HG02852 (cell line): ENCODE data around the gene ENPEP.
"Not testable (repeated sequence)": the region's sequence is repeated elsewhere in the genome, so short reads cannot be mapped to it uniquely, and the experiment has no call there.

Experiments
- ATAC-seq: cut with Tn5 transposase; IDR thresholded peaks from one replicate; pipeline ENCODE4 v1.9.1; 2021; ENCODE audit warnings: mild to moderate bottlenecking, moderate library complexity; ENCODE audit not compliant: unreplicated experiment

ENPEP gene

GRCh38 chr4:110515676-110516075 lies 39.7 kb downstream of the ENPEP start:
- ATAC-seq: no peak

GRCh38 chr4:110516106-110516922 lies 40.4 kb downstream of the ENPEP start:
- peak; percentile 92 for ATAC-seq

- no peak for ATAC-seq
Observed at GRCh38 chr4:110518889-110519490, 43.0 kb downstream of the ENPEP start.

GRCh38 chr4:110520886-110521285 lies 44.9 kb downstream of the ENPEP start:
- no peak for ATAC-seq

- ATAC-seq: no peak
Observed at GRCh38 chr4:110526589-110526988, 50.6 kb downstream of the ENPEP start.

- no peak for ATAC-seq
Observed at GRCh38 chr4:110527156-110527555, 51.2 kb downstream of the ENPEP start.

GRCh38 chr4:110532901-110533589 lies 57.1 kb downstream of the ENPEP start:
- ATAC-seq: no peak

GRCh38 chr4:110533590-110533910 lies 57.6 kb downstream of the ENPEP start:
- ATAC-seq: no peak

- ATAC-seq: no peak
Observed at GRCh38 chr4:110533940-110534339, 58.0 kb downstream of the ENPEP start.

GRCh38 chr4:110540581-110540980 lies 64.6 kb downstream of the ENPEP start:
- ATAC-seq: no peak

GRCh38 chr4:110540982-110541451 lies 65.1 kb downstream of the ENPEP start:
- ATAC-seq: no peak

- no peak for ATAC-seq
Observed at GRCh38 chr4:110543577-110543976, 67.6 kb downstream of the ENPEP start.

GRCh38 chr4:110544594-110544993 lies 68.6 kb downstream of the ENPEP start:
- ATAC-seq: no peak

- no peak for ATAC-seq
Observed at GRCh38 chr4:110550260-110550659, 74.3 kb downstream of the ENPEP start.

- no peak for ATAC-seq
Observed at GRCh38 chr4:110553197-110553596, 77.2 kb downstream of the ENPEP start.

GRCh38 chr4:110567214-110567613 lies 91.3 kb downstream of the ENPEP start:
- ATAC-seq: no peak

- not testable (repeated sequence) for ATAC-seq
Observed at GRCh38 chr4:110576696-110577095, 100.7 kb downstream of the ENPEP start.

- no peak for ATAC-seq
Observed at GRCh38 chr4:110586131-110586850, 110.3 kb downstream of the ENPEP start.

- no peak for ATAC-seq
Observed at GRCh38 chr4:110587666-110588285, 111.8 kb downstream of the ENPEP start.

GRCh38 chr4:110589297-110589696 lies 113.3 kb downstream of the ENPEP start:
- no peak for ATAC-seq

GRCh38 chr4:110595583-110595982 lies 119.6 kb downstream of the ENPEP start:
- ATAC-seq: no peak
